Urinary bladder (tissue), 4 donors: Measurements from ENCODE around the gene PCK1. TPM values are rescaled to one million over a fixed set of nuclear protein-coding genes. Genes with fewer than 3 reads are reported as not detected.

Source experiments
- DNase-seq: peaks from one replicate; pipeline ENCODE4 v3.0.0-alpha.2; 2015; ENCODE audit errors: extremely low spot score
- H3K27ac ChIP-seq: one replicate; pipeline ENCODE4 v1.5.1; 2013; ENCODE audit warnings: low read depth, mild to moderate bottlenecking, moderate library complexity
- H3K36me3 ChIP-seq: one replicate; pipeline ENCODE4 v1.6.1; 2013; ENCODE audit warnings: mild to moderate bottlenecking, moderate library complexity; ENCODE audit not compliant: insufficient read depth
- H3K4me1 ChIP-seq: one replicate; pipeline ENCODE4 v1.6.1; 2013; ENCODE audit warnings: mild to moderate bottlenecking, moderate library complexity; ENCODE audit not compliant: insufficient read depth
- H3K4me3 ChIP-seq: one replicate; pipeline ENCODE4 v1.5.1; 2013; ENCODE audit warnings: low read depth, low read length
- WGBS: extraction: QIAGEN DNeasy Blood & Tissue Kit; methylation state at CpG from one replicate; pipeline ENCODE4 v1.1.7; 2013; 5-methylcytosine and 5-hydroxymethylcytosine counted together
- polyA plus RNA-seq: library from polyadenylated mRNA; stranded (reverse); fragments of 200-250 nt; gene quantifications from one replicate; pipeline ENCODE4 v1.2.3, GENCODE V29; 2013
- total RNA-seq: library from RNA; depleted of rRNA; stranded (reverse); fragments of >200 nt; gene quantifications from one replicate; pipeline ENCODE4 v1.2.3, GENCODE V29; 2014
- donor health status: healthy with polysubstance abuse.
- donor health status: healthy.

PCK1 gene
- total and polyA plus RNA-seq, 2 donors: 0.79 to 2.9 TPM

- 52% methylated on average over 12 of the region's 12 CpGs for WGBS
- H3K4me1 ChIP-seq: no peaks in the 10 kb centered on the region
- H3K36me3 ChIP-seq: no peaks in the 10 kb centered on the region
- no peak overlapping the region for H3K4me3 ChIP-seq
- no peak overlapping the region for H3K27ac ChIP-seq
- no peak for DNase-seq
Measured at GRCh38 chr20:57544838-57545564, 15.9 kb upstream of the PCK1 start.

DNA sequence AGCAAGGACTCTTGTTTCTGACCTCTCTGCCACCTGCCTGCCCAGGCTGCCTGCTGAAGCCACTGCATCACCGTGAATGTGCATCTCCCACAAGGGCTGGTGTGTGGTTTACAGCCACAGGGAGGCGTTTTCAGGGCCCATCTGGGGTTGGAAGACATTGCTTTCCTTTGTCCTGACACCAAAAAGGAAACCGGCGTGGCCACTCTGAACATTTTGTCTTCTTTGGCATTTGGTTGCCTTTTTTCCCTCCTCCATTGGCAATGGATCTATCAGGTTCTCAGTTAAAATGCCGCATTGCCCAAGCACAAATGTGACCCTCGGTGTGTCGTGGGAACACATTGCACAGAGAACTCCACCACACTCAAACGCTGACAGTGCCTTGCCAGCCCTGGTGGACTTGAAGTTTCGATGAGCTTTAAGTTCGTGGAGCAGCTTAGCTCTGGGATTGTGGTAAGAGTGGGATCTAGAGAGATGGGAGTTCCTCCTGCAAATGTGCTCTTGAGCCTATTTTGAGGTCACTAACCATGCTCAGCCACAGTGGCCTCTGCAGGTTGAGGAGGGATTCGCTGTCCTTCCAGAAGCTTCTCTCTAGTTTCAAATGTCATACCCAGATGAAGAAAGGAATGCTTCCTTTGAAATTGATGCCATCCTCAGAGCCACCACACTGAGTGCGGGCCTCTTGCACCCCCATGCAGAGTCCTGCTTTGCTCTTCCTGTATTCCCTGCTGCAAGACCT lies 14.8 kb upstream of the PCK1 start:
- Histone ChIP-seq H3K36me3 (no peaks in the 10 kb centered on the region), H3K27ac (no peak overlapping the region)
- DNase-seq: no peak

DNA sequence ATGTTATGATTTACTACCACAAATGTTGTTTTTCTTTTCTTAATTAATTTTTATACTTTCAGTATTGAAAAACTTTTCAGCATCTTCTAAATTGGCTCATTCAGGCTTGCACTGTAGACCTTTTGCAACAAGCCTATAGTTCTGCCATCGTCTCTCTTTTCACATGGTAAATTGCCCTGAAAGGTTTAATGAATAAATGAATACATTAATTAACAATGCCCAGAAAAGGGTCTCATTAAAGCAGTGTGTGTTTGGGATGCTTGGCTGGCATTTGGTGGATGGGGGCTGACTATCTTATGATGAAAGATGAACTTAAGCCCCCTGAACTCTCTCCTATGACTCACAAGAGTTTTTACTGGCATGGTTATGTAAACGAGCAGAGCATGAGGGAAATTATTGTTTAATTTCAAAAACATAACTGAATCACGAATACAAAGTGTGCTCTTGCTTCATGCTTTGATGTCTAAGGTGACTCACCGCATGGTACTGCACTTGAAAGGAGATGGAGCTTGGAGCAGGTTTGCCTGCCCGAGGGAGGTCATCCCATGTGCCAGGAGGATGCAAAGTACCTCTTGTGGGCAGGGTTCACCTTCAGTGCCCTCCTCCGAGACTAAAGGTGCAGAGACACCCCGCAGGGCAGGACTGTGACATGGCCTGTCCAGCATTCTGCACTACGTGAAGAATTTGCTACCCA lies 13.8 kb upstream of the PCK1 start:
- no peaks in the 10 kb centered on the region for H3K36me3 ChIP-seq
- H3K4me1 ChIP-seq: no peaks in the 10 kb centered on the region
- no peak overlapping the region for H3K27ac ChIP-seq
- WGBS: 66% methylated on average over 8 of the region's 8 CpGs
- no peak overlapping the region for H3K4me3 ChIP-seq
- no peak for DNase-seq

More for the DNA sequence above, 14.8 kb upstream of the PCK1 start:
- 84% methylated on average over 12 of the region's 12 CpGs for whole genome bisulfite sequencing
- no peaks in the 10 kb centered on the region for H3K4me1 ChIP-seq
- no peak overlapping the region for H3K4me3 ChIP-seq

DNA sequence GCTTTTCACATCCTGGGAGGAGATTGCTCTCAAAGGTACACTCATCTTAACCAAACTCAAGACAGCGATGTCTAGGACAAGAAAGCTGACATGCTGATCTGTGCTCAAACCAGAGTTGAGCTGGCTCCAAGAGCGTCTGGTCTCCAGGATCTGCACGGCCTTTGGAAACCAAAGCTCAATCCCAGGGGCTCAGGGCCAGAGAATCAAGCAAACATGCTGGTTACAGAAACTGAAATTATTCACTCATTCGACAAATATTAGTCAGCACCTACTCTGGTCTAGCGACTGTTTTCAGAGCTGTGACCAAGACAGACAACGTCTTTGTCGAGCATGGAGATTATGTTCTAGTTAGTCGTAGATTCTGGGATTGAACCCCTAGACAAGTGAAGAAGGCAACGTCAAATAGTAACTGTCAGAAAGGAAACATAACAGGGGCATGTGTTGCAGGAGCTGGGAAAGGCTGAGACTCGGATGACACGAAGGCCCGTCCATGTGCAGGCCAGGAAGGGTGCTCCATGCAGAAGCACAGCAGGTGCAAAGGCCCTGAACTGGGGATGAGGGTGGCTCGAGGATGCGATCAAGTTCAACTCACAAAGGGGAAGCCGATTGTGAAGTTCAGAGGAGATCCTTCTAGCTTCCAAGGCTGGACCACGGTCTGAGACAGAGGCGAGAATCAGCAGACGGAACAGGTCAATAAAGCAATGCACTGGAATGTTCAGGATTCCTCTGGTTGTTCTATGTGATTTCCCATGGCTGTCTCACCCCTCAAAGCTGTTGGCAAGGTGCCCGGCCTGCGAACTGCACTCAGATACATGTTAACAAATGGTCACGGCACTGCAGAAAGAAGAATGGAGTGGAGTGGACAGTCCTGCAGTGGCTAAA lies 12.5 kb upstream of the PCK1 start:
- no peak overlapping the region for H3K27ac ChIP-seq
- H3K36me3 ChIP-seq: no peaks in the 10 kb centered on the region
- no peaks in the 10 kb centered on the region for H3K4me1 ChIP-seq
- no peak for DNase-seq
- no peak overlapping the region for H3K4me3 ChIP-seq
- WGBS: 74% methylated on average over 21 of the region's 21 CpGs

DNA sequence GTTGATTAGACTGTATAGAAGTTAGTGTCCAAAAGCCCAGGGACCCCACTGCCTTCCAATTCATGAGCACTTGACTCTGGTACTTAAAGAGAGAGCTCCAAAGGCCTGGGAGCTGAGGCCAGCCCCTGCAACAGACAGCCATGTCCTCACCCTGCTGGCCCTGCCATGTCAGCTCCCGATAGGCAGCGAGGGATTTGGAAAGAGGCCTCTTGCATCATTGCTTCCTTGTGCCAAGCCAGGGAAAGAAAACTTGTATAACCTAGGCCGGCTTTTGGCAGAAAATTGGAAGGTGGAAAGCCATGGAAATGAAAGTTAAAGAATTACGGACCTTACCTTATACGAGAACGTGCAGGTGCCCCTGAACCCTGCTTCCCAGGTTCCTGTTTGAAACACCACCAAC lies 8.4 kb upstream of the PCK1 start:
- Histone ChIP-seq H3K36me3 (no peaks in the 10 kb centered on the region), H3K4me3 (no peak overlapping the region), H3K27ac (no peak overlapping the region), H3K4me1 (no peaks in the 10 kb centered on the region)
- 90% methylated on average over 6 of the region's 6 CpGs for WGBS
- DNase-seq: no peak

DNA sequence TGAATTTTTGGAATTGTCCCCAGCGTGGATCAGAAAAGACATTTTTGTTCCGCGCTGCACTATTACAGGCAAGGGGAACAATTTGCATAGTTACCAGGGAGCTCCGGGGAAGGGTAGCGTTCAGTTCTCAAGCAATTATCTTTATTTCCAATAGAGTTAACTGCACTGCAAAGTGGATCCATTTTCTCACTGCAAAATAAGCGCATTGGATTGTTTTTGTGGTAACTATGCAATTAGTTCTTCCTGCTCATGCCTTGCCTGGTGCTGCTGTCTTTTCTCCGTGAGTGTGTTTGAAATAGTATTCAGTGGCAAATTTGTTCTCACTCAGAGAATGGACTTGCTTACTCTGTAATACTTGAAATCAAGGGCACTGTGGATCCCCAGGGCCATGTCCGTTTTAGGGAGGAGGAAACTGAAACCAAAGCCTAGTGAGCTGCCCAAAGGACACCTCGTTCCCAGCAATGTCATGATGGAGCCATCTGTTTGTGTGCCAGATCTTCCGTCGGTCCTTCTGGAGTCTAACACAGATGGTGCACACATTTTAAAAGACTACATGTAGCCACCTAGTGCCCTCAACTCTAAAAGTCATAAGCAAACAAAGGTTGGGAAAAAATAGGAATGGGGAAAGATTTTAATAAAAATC lies 7.4 kb upstream of the PCK1 start:
- H3K36me3 ChIP-seq: no peaks in the 10 kb centered on the region
- 84% methylated on average over 11 of the region's 11 CpGs for WGBS
- DNase-seq: no peak
- H3K27ac ChIP-seq: no peak overlapping the region
- H3K4me3 ChIP-seq: no peak overlapping the region
- H3K4me1 ChIP-seq: no peaks in the 10 kb centered on the region

DNA sequence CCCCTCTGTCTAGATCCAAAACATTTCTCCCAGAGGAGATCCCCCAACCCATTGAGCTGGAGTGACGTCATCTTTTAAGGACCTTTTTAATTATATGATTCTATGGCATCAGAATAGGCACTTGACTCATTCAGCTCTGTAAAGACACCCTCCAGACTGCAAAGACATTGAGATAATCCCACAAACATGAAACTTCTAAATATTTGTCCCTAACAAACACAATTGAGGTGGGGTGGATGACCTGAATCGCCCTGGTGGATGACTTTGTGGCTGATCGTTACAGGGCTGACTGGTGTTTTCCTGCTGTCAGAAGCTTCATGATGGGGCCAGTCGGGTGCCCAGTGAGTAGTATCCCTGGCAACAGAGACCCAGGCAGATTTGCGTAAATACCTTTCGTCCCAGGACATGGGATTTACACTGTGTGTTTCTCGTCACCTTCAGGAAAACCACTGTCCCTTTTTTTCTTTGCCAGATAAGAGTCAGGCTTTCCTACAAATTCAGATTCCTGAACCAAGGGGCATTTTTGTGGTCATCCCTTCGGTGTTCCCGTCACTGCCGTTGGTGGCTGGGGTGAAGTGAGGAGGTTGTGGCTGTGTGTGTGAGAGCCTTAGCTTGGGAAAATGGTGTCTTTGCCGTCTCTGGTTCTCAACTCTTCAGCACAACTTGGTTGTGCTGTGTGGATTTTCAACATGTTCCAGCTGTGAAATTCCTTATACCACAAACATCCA lies 5.3 kb upstream of the PCK1 start:
- 55% methylated on average over 11 of the region's 11 CpGs for WGBS
- H3K27ac ChIP-seq: no peak overlapping the region

GRCh38 chr20:57556980-57557274 lies 4.0 kb upstream of the PCK1 start:
- no peaks in the 10 kb centered on the region for H3K36me3 ChIP-seq
- H3K4me1 ChIP-seq: no peaks in the 10 kb centered on the region
- WGBS: 85% methylated on average over 3 of the region's 3 CpGs
- no peak overlapping the region for H3K4me3 ChIP-seq
- no peak overlapping the region for H3K27ac ChIP-seq
- no peak for DNase-seq

More for the DNA sequence above, 5.3 kb upstream of the PCK1 start:
- H3K36me3 ChIP-seq: no peaks in the 10 kb centered on the region
- H3K4me1 ChIP-seq: no peaks in the 10 kb centered on the region
- no peak for DNase-seq
- H3K4me3 ChIP-seq: no peak overlapping the region

GRCh38 chr20:57557926-57558613 lies 2.8 kb upstream of the PCK1 start:
- DNase-seq: no peak
- H3K36me3 ChIP-seq: no peaks in the 10 kb centered on the region
- H3K4me1 ChIP-seq: no peaks in the 10 kb centered on the region
- WGBS: 72% methylated on average over 9 of the region's 9 CpGs
- no peak overlapping the region for H3K4me3 ChIP-seq
- no peak overlapping the region for H3K27ac ChIP-seq

DNA sequence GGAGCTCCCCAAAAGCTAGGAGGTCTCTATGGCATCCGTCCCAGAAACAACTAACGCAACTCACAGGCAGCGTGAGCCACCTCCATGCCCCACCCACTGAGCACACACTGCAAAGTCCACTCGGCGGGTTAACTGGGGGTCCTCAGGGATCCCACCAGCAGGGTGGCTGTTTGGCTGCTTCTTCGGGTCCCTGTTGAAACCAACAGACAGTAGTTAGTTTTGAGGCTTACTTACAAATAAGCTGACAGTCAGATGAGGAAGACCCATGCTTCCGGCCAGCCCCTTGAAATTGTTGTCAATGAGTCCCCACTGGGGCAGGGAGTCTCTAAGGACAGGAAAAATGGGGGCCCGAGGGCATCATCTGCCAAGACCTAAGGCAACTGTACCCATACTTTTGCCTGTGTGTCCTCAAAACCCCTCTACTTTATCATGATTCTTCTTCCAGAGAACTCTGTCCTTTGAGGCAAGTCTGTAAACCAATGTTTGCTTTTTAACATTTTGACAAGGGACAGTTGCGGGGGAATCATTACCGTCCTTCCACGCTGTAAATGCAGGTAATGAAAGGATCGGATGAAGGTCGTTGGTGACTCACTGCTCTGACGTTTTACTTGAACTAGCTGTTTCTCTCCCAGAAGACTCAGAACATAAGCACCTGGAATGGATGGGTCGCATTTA lies 2.2 kb upstream of the PCK1 start:
- no peak overlapping the region for H3K27ac ChIP-seq
- no peaks in the 10 kb centered on the region for H3K36me3 ChIP-seq
- no peak overlapping the region for H3K4me3 ChIP-seq
- WGBS: 51% methylated on average over 15 of the region's 15 CpGs
- DNase-seq: no peak
- H3K4me1 ChIP-seq: no peaks in the 10 kb centered on the region

- no peak overlapping the region for H3K27ac ChIP-seq
- no peaks in the 10 kb centered on the region for H3K36me3 ChIP-seq
- 90% methylated on average over 10 of the region's 10 CpGs for WGBS
- DNase-seq: no peak
- H3K4me1 ChIP-seq: no peaks in the 10 kb centered on the region
- H3K4me3 ChIP-seq: no peak overlapping the region
Measured at GRCh38 chr20:57559289-57559634, 1.6 kb upstream of the PCK1 start.
